DOHH2 (cell line): Measurements from ENCODE around the gene SYNPO2L.
"Not testable (repeated sequence)": the region's sequence is repeated elsewhere in the genome, so short reads cannot be mapped to it uniquely, and the experiment has no call there.

Source experiments
- CTCF ChIP-seq: fragments of 200-600 bp; sonication (generic); IDR thresholded peaks from one replicate; pipeline ENCODE4 v1.5.1; 2014; ENCODE audit warnings: antibody characterized with exemption, mild to moderate bottlenecking, low read depth, low read length; ENCODE audit not compliant: poor library complexity, severe bottlenecking
- EZH2phosphoT487 ChIP-seq: fragments of 200-600 bp; sonication (generic); IDR thresholded peaks from 2 replicates; pipeline ENCODE4 v1.6.1; 2017; ENCODE audit warnings: borderline replicate concordance, mild to moderate bottlenecking, antibody characterized with exemption, low read length, moderate library complexity, mixed read lengths

GRCh38 chr10:73674546-73674945, 18.7 kb upstream of the SYNPO2L start:
- not testable (repeated sequence) for TF ChIP-seq CTCF, EZH2phosphoT487
